Measurements from ENCODE around the gene CD74.
A peak's percentile ranks its signal among the peaks of the same experiment; 100 is the strongest.
"Not testable (repeated sequence)": the region's sequence is repeated elsewhere in the genome, so short reads cannot be mapped to it uniquely, and the experiment has no call there.

CD74 gene

GRCh38 chr5:150419630-150420270 is 7.0 kb upstream of the CD74 start:
- H3K4me3 ChIP-seq (replicated peaks; ENCODE audit: low read depth, low read length): no peak overlapping the region
- TF ChIP-seq CTCF (IDR thresholded peaks at IDR 0.05; ENCODE audit: low read depth, low read length, missing control alignments): no peak
- no peak for DNase-seq (ENCODE audit: extremely low read depth, low read depth)

GRCh38 chr5:150413902-150414790 is 1.4 kb upstream of the CD74 start:
- not testable (repeated sequence) for DNase-seq (ENCODE audit: extremely low read depth, low read depth); H3K4me3 ChIP-seq (replicated peaks; ENCODE audit: low read depth, low read length)

- no peak overlapping the region for H3K4me3 ChIP-seq (replicated peaks; ENCODE audit: low read depth, low read length)
- no peak for TF ChIP-seq CTCF (IDR thresholded peaks at IDR 0.05; ENCODE audit: low read depth, low read length, missing control alignments)
- DNase-seq (ENCODE audit: extremely low read depth, low read depth): no peak
Observed at GRCh38 chr5:150413176-150413901, 629 bp upstream of the CD74 start.

GRCh38 chr5:150411245-150411979 is 1.3 kb downstream of the CD74 start:
- no peak for DNase-seq (ENCODE audit: extremely low read depth, low read depth)
- no peak overlapping the region for H3K4me3 ChIP-seq (replicated peaks; ENCODE audit: low read depth, low read length)
- TF ChIP-seq CTCF (IDR thresholded peaks at IDR 0.05; ENCODE audit: low read depth, low read length, missing control alignments): no peak

- TF ChIP-seq CTCF (IDR thresholded peaks at IDR 0.05; ENCODE audit: low read depth, low read length, missing control alignments): no peak
- H3K4me3 ChIP-seq (replicated peaks; ENCODE audit: low read depth, low read length): no peak overlapping the region
- DNase-seq (ENCODE audit: extremely low read depth, low read depth): peak; percentile 40
Observed at GRCh38 chr5:150410524-150411244, 2.0 kb downstream of the CD74 start.

- peak; percentile 80 for DNase-seq (ENCODE audit: extremely low read depth, low read depth)
- TF ChIP-seq CTCF (IDR thresholded peaks at IDR 0.05; ENCODE audit: low read depth, low read length, missing control alignments): no peak
- H3K4me3 ChIP-seq (replicated peaks; ENCODE audit: low read depth, low read length): no peak overlapping the region
Observed at GRCh38 chr5:150409638-150410523, 2.8 kb downstream of the CD74 start.

Data from HFF-Myc (cell line).